GM23338 (cell line): ENCODE results near the gene UGGT2. TPM values are rescaled to one million over a fixed set of nuclear protein-coding genes. Genes with fewer than 3 reads are reported as not detected.

Experiments used
- ATAC-seq: fragments of 200-7000 bp; cut with Tn5 transposase; 3 replicates; pipeline ENCODE4 v1.9.1; 2020
- DNase-seq: peaks from one replicate; pipeline ENCODE4 v3.0.0-alpha.2; 2015; ENCODE audit warnings: low spot score
- H2AFZ ChIP-seq: fragments of 200-600 bp; sonication (generic); 2 replicates; pipeline ENCODE4 v1.8.0; 2016; ENCODE audit warnings: antibody characterized with exemption, mild to moderate bottlenecking, moderate library complexity
- H3F3A ChIP-seq: fragments of 200-600 bp; sonication (generic); replicated peaks from 2 replicates; pipeline ENCODE4 v1.8.0; 2017; ENCODE audit warnings: antibody characterized with exemption, mixed run types, low read depth
- H3K27ac ChIP-seq: fragments of 200-600 bp; sonication (generic); 2 replicates; pipeline ENCODE4 v1.6.1; 2016; ENCODE audit warnings: low read depth
- H3K27me3 ChIP-seq: fragments of 200-600 bp; sonication (generic); 2 replicates; pipeline ENCODE4 v1.8.0; 2016; ENCODE audit warnings: mild to moderate bottlenecking, mixed run types, moderate library complexity; ENCODE audit not compliant: insufficient read depth
- H3K36me3 ChIP-seq: fragments of 200-600 bp; sonication (generic); 2 replicates; pipeline ENCODE4 v1.8.0; 2016; ENCODE audit warnings: mild to moderate bottlenecking; ENCODE audit not compliant: insufficient read depth
- H3K4me1 ChIP-seq: fragments of 200-600 bp; sonication (generic); 2 replicates; pipeline ENCODE4 v1.8.0; 2016; ENCODE audit warnings: mild to moderate bottlenecking, moderate library complexity; ENCODE audit not compliant: insufficient read depth
- H3K4me2 ChIP-seq: fragments of 200-600 bp; sonication (generic); 2 replicates; pipeline ENCODE4 v1.7.1; 2017; ENCODE audit warnings: mixed run types
- H3K4me3 ChIP-seq: fragments of 200-600 bp; sonication (generic); 2 replicates; pipeline ENCODE4 v1.6.1; 2016; ENCODE audit warnings: mixed run types
- H3K79me2 ChIP-seq: fragments of 200-600 bp; sonication (generic); replicated peaks from 2 replicates; pipeline ENCODE4 v1.8.0; 2017; ENCODE audit warnings: mild to moderate bottlenecking; ENCODE audit not compliant: insufficient read depth
- H3K9me2 ChIP-seq: fragments of 200-600 bp; sonication (generic); 2 replicates; pipeline ENCODE4 v1.8.0; 2017; ENCODE audit not compliant: insufficient read depth
- H4K20me1 ChIP-seq: fragments of 200-600 bp; sonication (generic); replicated peaks from 2 replicates; pipeline ENCODE4 v1.8.0; 2017; ENCODE audit warnings: mild to moderate bottlenecking; ENCODE audit not compliant: insufficient read depth
- H3K27ac Mint-ChIP-seq: 2 replicates; pipeline ENCODE4 v1.8.0; 2020; ENCODE audit warnings: inconsistent platforms, mild to moderate bottlenecking, moderate library complexity, mixed read lengths
- H3K27me3 Mint-ChIP-seq: 3 replicates; pipeline ENCODE4 v1.8.0; 2022; ENCODE audit warnings: low read depth, mild to moderate bottlenecking, moderate library complexity, mixed read lengths, inconsistent platforms; ENCODE audit not compliant: insufficient read depth, poor library complexity
- H3K36me3 Mint-ChIP-seq: 3 replicates; pipeline ENCODE4 v1.8.0; 2021; ENCODE audit warnings: low read depth, mild to moderate bottlenecking, inconsistent platforms, moderate library complexity, mixed read lengths
- H3K4me1 Mint-ChIP-seq: 3 replicates; pipeline ENCODE4 v1.8.0; 2020; ENCODE audit warnings: mild to moderate bottlenecking, inconsistent platforms, mixed read lengths
- H3K4me3 Mint-ChIP-seq: 3 replicates; pipeline ENCODE4 v1.8.0; 2021; ENCODE audit warnings: moderate library complexity, mild to moderate bottlenecking, inconsistent platforms, mixed read lengths
- H3K9me3 Mint-ChIP-seq: 3 replicates; pipeline ENCODE4 v1.8.0; 2020; ENCODE audit warnings: moderate library complexity, mild to moderate bottlenecking, inconsistent platforms, mixed read lengths
- CREB1 ChIP-seq: fragments of 250-450 bp; sonication (Bioruptor Pico); IDR thresholded peaks from 2 replicates; pipeline ENCODE4 v1.5.0; 2020; ENCODE audit warnings: low read depth, mild to moderate bottlenecking, moderate library complexity
- CTCF ChIP-seq, 2 experiments: fragments of 200-600 bp in 1 of 2; sonication (generic) in 1 of 2; conservative IDR thresholded peaks; 2 replicates each; pipeline versions ENCODE4 v1.5.1 to v1.6.1; 2016 to 2017; ENCODE audit warnings: antibody characterized with exemption in 2 of 2, low read depth in 2 of 2, mild to moderate bottlenecking in 2 of 2, moderate library complexity in 1 of 2
- ETS1 ChIP-seq: IDR thresholded peaks from 2 replicates; pipeline ENCODE4 v1.6.1; 2016; ENCODE audit warnings: antibody characterized with exemption
- EZH2 ChIP-seq: fragments of 200-600 bp; sonication (generic); IDR thresholded peaks from one replicate; pipeline ENCODE4 v1.8.0; 2017; ENCODE audit warnings: antibody characterized with exemption, mild to moderate bottlenecking, low read depth; ENCODE audit not compliant: unreplicated experiment
- EZH2phosphoT487 ChIP-seq: fragments of 200-600 bp; sonication (generic); IDR thresholded peaks from one replicate; pipeline ENCODE4 v1.8.1; 2018; ENCODE audit warnings: antibody characterized with exemption; ENCODE audit not compliant: unreplicated experiment
- JUNB ChIP-seq: IDR thresholded peaks from one replicate; pipeline ENCODE4 v1.6.1; 2016; ENCODE audit warnings: antibody characterized with exemption; ENCODE audit not compliant: unreplicated experiment
- NANOG ChIP-seq: IDR thresholded peaks from 2 replicates; pipeline ENCODE4 v1.6.1; 2016; ENCODE audit warnings: antibody characterized with exemption, borderline replicate concordance
- POLR2AphosphoS5 ChIP-seq: IDR thresholded peaks from 2 replicates; pipeline ENCODE4 v1.6.1; 2016; ENCODE audit warnings: antibody characterized with exemption, low read depth
- REST ChIP-seq: IDR thresholded peaks from one replicate; pipeline ENCODE4 v1.6.1; 2018; ENCODE audit warnings: antibody characterized with exemption; ENCODE audit not compliant: unreplicated experiment
- STAT1 ChIP-seq: IDR thresholded peaks from one replicate; pipeline ENCODE4 v1.6.1; 2016; ENCODE audit warnings: antibody characterized with exemption; ENCODE audit not compliant: unreplicated experiment
- ZNF114 ChIP-seq: fragments of 250-450 bp; sonication (Bioruptor Pico); IDR thresholded peaks from 2 replicates; pipeline ENCODE4 v1.5.0; 2020; ENCODE audit warnings: mild to moderate bottlenecking, moderate library complexity
- ZNF331 ChIP-seq: fragments of 250-450 bp; sonication (Bioruptor Pico); IDR thresholded peaks from 2 replicates; pipeline ENCODE4 v1.5.0; 2020; ENCODE audit warnings: low read depth, mild to moderate bottlenecking, moderate library complexity
- ZNF462 ChIP-seq: fragments of 250-450 bp; sonication (Bioruptor Pico); IDR thresholded peaks from 2 replicates; pipeline ENCODE4 v1.5.0; 2020; ENCODE audit warnings: mild to moderate bottlenecking, moderate library complexity
- polyA plus RNA-seq: library from polyadenylated mRNA; unstranded; fragments of >200 nt; fragmentation: Nextera tagmentation; extraction: Ambion mirVana; gene quantifications from 2 replicates; pipeline ENCODE4 v1.2.1, GENCODE V29; 2016
- total RNA-seq: library from RNA; depleted of rRNA; stranded (reverse); fragments of >200 nt; shearing (Covaris generic); gene quantifications from 2 replicates; pipeline ENCODE4 v1.2.3, GENCODE V29; 2014

UGGT2 gene
- total and polyA plus RNA-seq, 2 experiments from 2014 or later = 44.0 to 60.5 TPM

GRCh38 chr13:96020931-96021330 is 32.3 kb downstream of the UGGT2 start:
- no peak for ATAC-seq
- Histone ChIP-seq H3K79me2 (no peaks in the 10 kb centered on the region), H3K36me3 (peaks cover 4% of the 10 kb centered on the region; the same call in 1 of the 2 replicates), H3K4me1 (no peaks in the 10 kb centered on the region; the same call in 1 of the 2 replicates), H3K27ac (no peak overlapping the region), H3K4me2 (no peak overlapping the region), H3K27me3 (no peaks in the 10 kb centered on the region), H2AFZ (no peak overlapping the region), H4K20me1 (no peaks in the 10 kb centered on the region; the same call in 1 of the 2 replicates), H3K4me3 (no peak overlapping the region), H3K9me2 (no peaks in the 10 kb centered on the region), H3F3A (no peaks in the 10 kb centered on the region)
- TF ChIP-seq NANOG (no peak), ETS1 (no peak), STAT1 (no peak), REST (no peak), ZNF462 (no peak), CTCF (conservative IDR thresholded peaks at IDR 0.05; ENCODE audit: low read depth in 2 of 2) (no peak), EZH2 (no peak), CREB1 (CRISPR knock-in tag) (no peak), POLR2AphosphoS5 (no peak), ZNF331 (no peak), EZH2phosphoT487 (no peak), ZNF114 (CRISPR knock-in tag) (no peak), JUNB (no peak)
- peaks cover 2% of the 10 kb centered on the region for H3K27me3 Mint-ChIP-seq
- no peak overlapping the region for H3K4me3 Mint-ChIP-seq
- H3K36me3 Mint-ChIP-seq = peaks cover 31% of the 10 kb centered on the region
- DNase-seq = no peak
- H3K4me1 Mint-ChIP-seq = peaks cover 3% of the 10 kb centered on the region; the same call in 2 of the 3 replicates
- H3K9me3 Mint-ChIP-seq = peaks cover 16% of the 10 kb centered on the region
- H3K27ac Mint-ChIP-seq = no peak overlapping the region
